Caco-2 (cell line): Measurements from ENCODE around the gene LAP3. TPM values are rescaled to one million over a fixed set of nuclear protein-coding genes. Genes with fewer than 3 reads are reported as not detected.
A peak's percentile ranks its signal among the peaks of the same experiment; 100 is the strongest.

Experiments
- BruUV-seq: library from RNA; stranded (reverse); fragments of 400-500 nt; replicated peaks from 2 replicates; lab custom pipeline; 2021; lab: Mats Ljungman, UMichigan
- CTCF ChIA-PET: fragments of 300-600 bp; sonication (Branson Sonifier 250); formaldehyde crosslinking; loops from one replicate; lab custom pipeline; 2022; ENCODE audit warnings: antibody characterized with exemption; lab: Charles Lee
- POLR2A ChIA-PET: fragments of 300-600 bp; sonication (Branson Sonifier 250); formaldehyde crosslinking; loops from one replicate; lab custom pipeline; 2022; ENCODE audit warnings: antibody characterized with exemption; lab: Charles Lee
- DNase-seq, 2 experiments: peaks; one replicate each; pipeline versions ENCODE4 v3.0.0 to v3.0.0-alpha.2; 2020 to 2022
- H3K27me3 ChIP-seq: replicated peaks from 2 replicates; pipeline ENCODE4 v1.6.0; 2011; ENCODE audit warnings: low read length; ENCODE audit not compliant: control insufficient read depth, insufficient read depth
- H3K36me3 ChIP-seq: 2 replicates; pipeline ENCODE4 v1.5.1; 2011; ENCODE audit warnings: low read length; ENCODE audit not compliant: control insufficient read depth, insufficient read depth
- H3K4me1 ChIP-seq: fragments of 250-450 bp; sonication (Bioruptor Pico); 2 replicates; pipeline ENCODE4 v1.5.1; 2020; ENCODE audit warnings: mild to moderate bottlenecking
- H3K4me3 ChIP-seq: 2 replicates; pipeline ENCODE4 v1.5.1; 2011; ENCODE audit warnings: low read depth, mild to moderate bottlenecking, control low read depth, low read length
- H3K9me3 ChIP-seq: fragments of 250-450 bp; sonication (Bioruptor Pico); 2 replicates; pipeline ENCODE4 v1.5.1; 2020; ENCODE audit warnings: mild to moderate bottlenecking, moderate library complexity
- H3K27ac Mint-ChIP-seq: one replicate; pipeline ENCODE4 v1.8.0; 2022; ENCODE audit warnings: mixed read lengths; ENCODE audit not compliant: unreplicated experiment
- H3K27me3 Mint-ChIP-seq: one replicate; pipeline ENCODE4 v1.8.0; 2022; ENCODE audit warnings: mixed read lengths; ENCODE audit not compliant: insufficient read depth, unreplicated experiment
- H3K36me3 Mint-ChIP-seq: one replicate; pipeline ENCODE4 v1.8.0; 2022; ENCODE audit warnings: mild to moderate bottlenecking, mixed read lengths; ENCODE audit not compliant: insufficient read depth, unreplicated experiment
- H3K4me1 Mint-ChIP-seq: one replicate; pipeline ENCODE4 v1.8.0; 2022; ENCODE audit warnings: low read depth, mixed read lengths; ENCODE audit not compliant: unreplicated experiment
- H3K4me3 Mint-ChIP-seq: one replicate; pipeline ENCODE4 v1.8.0; 2022; ENCODE audit warnings: mild to moderate bottlenecking, moderate library complexity, mixed read lengths; ENCODE audit not compliant: unreplicated experiment
- H3K9me3 Mint-ChIP-seq: one replicate; pipeline ENCODE4 v1.8.0; 2022; ENCODE audit warnings: mixed read lengths; ENCODE audit not compliant: unreplicated experiment
- CTCF ChIP-seq, 2 experiments: fragments of 200-600 bp in 1 of 2; IDR thresholded peaks; 1 replicate in 1 of 2; 2 replicates in 1 of 2; pipeline versions ENCODE4 v1.5.1 to v1.8.0; 2011 to 2022; ENCODE audit warnings: antibody characterized with exemption in 1 of 2, control low read depth in 1 of 2, inconsistent platforms in 1 of 2, low read depth in 1 of 2, low read length in 1 of 2, mild to moderate bottlenecking in 1 of 2, moderate library complexity in 1 of 2; ENCODE audit not compliant: insufficient read depth in 1 of 2, severe bottlenecking in 1 of 2, unreplicated experiment in 1 of 2
- intact Hi-C: fragments of 100-400 bp; cut with micrococcal nuclease; formaldehyde crosslinking; loops from one replicate; pipeline ENCODE4 v1.10.0; 2022; ENCODE audit not compliant: unreplicated experiment
- total RNA-seq: library from RNA; stranded (reverse); gene quantifications from 2 replicates; pipeline ENCODE4 v1.2.3, GENCODE V29; 2022

LAP3 gene
- total RNA-seq, 1 experiment from 2014 or later: 62.7 TPM

GRCh38 chr4:17589355-17589754 is 12.4 kb downstream of the LAP3 start:
- no peak overlapping the region for H3K27ac Mint-ChIP-seq
- Histone ChIP-seq H3K27me3 (no peaks in the 10 kb centered on the region), H3K4me3 (no peak overlapping the region), H3K9me3 (no peaks in the 10 kb centered on the region), H3K4me1 (no peaks in the 10 kb centered on the region), H3K36me3 (no peaks in the 10 kb centered on the region; the same call in 1 of the 2 replicates)
- BruUV-seq: no TSS peak
- DNase-seq: no peak
- ChIA-PET POLR2A (no interaction called here), CTCF (no interaction called here)
- intact Hi-C loops: no loop called here
- H3K4me3 Mint-ChIP-seq: no peak overlapping the region
- H3K9me3 Mint-ChIP-seq: no peaks in the 10 kb centered on the region
- TF ChIP-seq CTCF (IDR thresholded peaks at IDR 0.05; ENCODE audit: insufficient read depth in 1 of 2, low read depth in 1 of 2, low read length in 1 of 2, severe bottlenecking in 1 of 2, unreplicated experiment in 1 of 2): no peak
- H3K27me3 Mint-ChIP-seq: no peaks in the 10 kb centered on the region
- peaks cover 62% of the 10 kb centered on the region for H3K36me3 Mint-ChIP-seq
- no peaks in the 10 kb centered on the region for H3K4me1 Mint-ChIP-seq

- ChIA-PET POLR2A (no interaction called here), CTCF (no interaction called here)
- H3K4me3 ChIP-seq: no peak overlapping the region
- H3K36me3 Mint-ChIP-seq: peaks cover 33% of the 10 kb centered on the region
- H3K27ac Mint-ChIP-seq: no peak overlapping the region
- no peaks in the 10 kb centered on the region for H3K4me1 Mint-ChIP-seq
- no peaks in the 10 kb centered on the region; the same call in 1 of the 2 replicates for H3K36me3 ChIP-seq
- H3K27me3 ChIP-seq: no peaks in the 10 kb centered on the region
- no peaks in the 10 kb centered on the region for H3K27me3 Mint-ChIP-seq
- no peak for DNase-seq
- H3K4me1 ChIP-seq: no peaks in the 10 kb centered on the region
- H3K9me3 Mint-ChIP-seq: no peaks in the 10 kb centered on the region
- no peak for TF ChIP-seq CTCF (IDR thresholded peaks at IDR 0.05; ENCODE audit: insufficient read depth in 1 of 2, low read depth in 1 of 2, low read length in 1 of 2, severe bottlenecking in 1 of 2, unreplicated experiment in 1 of 2)
- intact Hi-C loops: loop anchor here (5.0 kb wide), 1 partner anchor 212 kb away; no protein-coding TSS in a partner anchor
- no peaks in the 10 kb centered on the region for H3K9me3 ChIP-seq
- H3K4me3 Mint-ChIP-seq: no peak overlapping the region
- no TSS peak for BruUV-seq
These were observed 18.5 kb downstream of the LAP3 start for GRCh38 chr4:17595471-17596005.

- peak in 1 of 2 experiments; percentile 62 for DNase-seq
- H3K36me3 ChIP-seq: no peaks in the 10 kb centered on the region; the same call in 1 of the 2 replicates
- TF ChIP-seq CTCF (IDR thresholded peaks at IDR 0.05; ENCODE audit: insufficient read depth in 1 of 2, low read depth in 1 of 2, low read length in 1 of 2, severe bottlenecking in 1 of 2, unreplicated experiment in 1 of 2): peak in 1 of 2 experiments; percentile 62
- H3K27me3 ChIP-seq: no peaks in the 10 kb centered on the region
- no TSS peak for BruUV-seq
- Mint-ChIP-seq H3K27ac (no peak overlapping the region), H3K4me1 (no peaks in the 10 kb centered on the region), H3K4me3 (no peak overlapping the region), H3K27me3 (no peaks in the 10 kb centered on the region), H3K36me3 (peaks cover 18% of the 10 kb centered on the region), H3K9me3 (no peaks in the 10 kb centered on the region)
- POLR2A ChIA-PET: no interaction called here
- H3K4me3 ChIP-seq: no peak overlapping the region
- H3K9me3 ChIP-seq: no peaks in the 10 kb centered on the region
- intact Hi-C loops: loop anchor here (1.0 to 5.0 kb wide), 5 partner anchors 17 to 210 kb away; partner anchors contain the start of gene MED28
- H3K4me1 ChIP-seq: no peaks in the 10 kb centered on the region
- CTCF ChIA-PET: no interaction called here
These were observed 20.5 kb downstream of the LAP3 start for GRCh38 chr4:17597517-17597916.
